Measurements from ENCODE around the gene KDM2A.

Gene KDM2A

GRCh38 chr11:67270256-67271204, 151.5 kb downstream of the KDM2A start:
- ATAC-seq (ENCODE audit: low read depth) (peak; percentile 58), DNase-seq (ENCODE audit: low spot score) (peak; percentile 52)
- Histone ChIP-seq H3K4me3 (ENCODE audit: severe bottlenecking) (no peak overlapping the region), H3K9me3 (ENCODE audit: severe bottlenecking) (no peaks in the 10 kb centered on the region), H3K27me3 (ENCODE audit: insufficient read depth, poor library complexity, severe bottlenecking) (no peaks in the 10 kb centered on the region), H3K4me1 (ENCODE audit: insufficient read depth, poor library complexity, severe bottlenecking) (peaks cover 25% of the 10 kb centered on the region), H3K27ac (ENCODE audit: poor library complexity, severe bottlenecking) (peak overlapping the region; percentile 83), H3K36me3 (ENCODE audit: low read depth) (peaks cover 32% of the 10 kb centered on the region)
- TF ChIP-seq, protein P1, sequence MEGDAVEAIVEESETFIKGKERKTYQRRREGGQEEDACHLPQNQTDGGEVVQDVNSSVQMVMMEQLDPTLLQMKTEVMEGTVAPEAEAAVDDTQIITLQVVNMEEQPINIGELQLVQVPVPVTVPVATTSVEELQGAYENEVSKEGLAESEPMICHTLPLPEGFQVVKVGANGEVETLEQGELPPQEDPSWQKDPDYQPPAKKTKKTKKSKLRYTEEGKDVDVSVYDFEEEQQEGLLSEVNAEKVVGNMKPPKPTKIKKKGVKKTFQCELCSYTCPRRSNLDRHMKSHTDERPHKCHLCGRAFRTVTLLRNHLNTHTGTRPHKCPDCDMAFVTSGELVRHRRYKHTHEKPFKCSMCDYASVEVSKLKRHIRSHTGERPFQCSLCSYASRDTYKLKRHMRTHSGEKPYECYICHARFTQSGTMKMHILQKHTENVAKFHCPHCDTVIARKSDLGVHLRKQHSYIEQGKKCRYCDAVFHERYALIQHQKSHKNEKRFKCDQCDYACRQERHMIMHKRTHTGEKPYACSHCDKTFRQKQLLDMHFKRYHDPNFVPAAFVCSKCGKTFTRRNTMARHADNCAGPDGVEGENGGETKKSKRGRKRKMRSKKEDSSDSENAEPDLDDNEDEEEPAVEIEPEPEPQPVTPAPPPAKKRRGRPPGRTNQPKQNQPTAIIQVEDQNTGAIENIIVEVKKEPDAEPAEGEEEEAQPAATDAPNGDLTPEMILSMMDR (IDR thresholded peaks at IDR 0.05; ENCODE audit: poor library complexity, severe bottlenecking) = no peak

GRCh38 chr11:67271205-67271540, 152.1 kb downstream of the KDM2A start:
- ATAC-seq (ENCODE audit: low read depth) = no peak
- TF ChIP-seq, protein P1 (IDR thresholded peaks at IDR 0.05; ENCODE audit: poor library complexity, severe bottlenecking) = no peak
- H3K4me3 ChIP-seq (ENCODE audit: severe bottlenecking) = no peak overlapping the region
- peaks cover 32% of the 10 kb centered on the region for H3K36me3 ChIP-seq (ENCODE audit: low read depth)
- no peak for DNase-seq (ENCODE audit: low spot score)
- H3K4me1 ChIP-seq (ENCODE audit: insufficient read depth, poor library complexity, severe bottlenecking) = peaks cover 25% of the 10 kb centered on the region
- no peaks in the 10 kb centered on the region for H3K9me3 ChIP-seq (ENCODE audit: severe bottlenecking)
- H3K27ac ChIP-seq (ENCODE audit: poor library complexity, severe bottlenecking) = peak overlapping the region; percentile 83
- H3K27me3 ChIP-seq (ENCODE audit: insufficient read depth, poor library complexity, severe bottlenecking) = no peaks in the 10 kb centered on the region

GRCh38 chr11:67271541-67272284, 152.7 kb downstream of the KDM2A start:
- Histone ChIP-seq H3K27me3 (ENCODE audit: insufficient read depth, poor library complexity, severe bottlenecking) (no peaks in the 10 kb centered on the region), H3K9me3 (ENCODE audit: severe bottlenecking) (no peaks in the 10 kb centered on the region), H3K4me3 (ENCODE audit: severe bottlenecking) (no peak overlapping the region), H3K27ac (ENCODE audit: poor library complexity, severe bottlenecking) (peak overlapping the region; percentile 83), H3K4me1 (ENCODE audit: insufficient read depth, poor library complexity, severe bottlenecking) (peaks cover 27% of the 10 kb centered on the region), H3K36me3 (ENCODE audit: low read depth) (peaks cover 32% of the 10 kb centered on the region)
- ATAC-seq (ENCODE audit: low read depth) = no peak
- TF ChIP-seq, protein P1 (IDR thresholded peaks at IDR 0.05; ENCODE audit: poor library complexity, severe bottlenecking) = no peak
- peak; percentile 54 for DNase-seq (ENCODE audit: low spot score)

DNA sequence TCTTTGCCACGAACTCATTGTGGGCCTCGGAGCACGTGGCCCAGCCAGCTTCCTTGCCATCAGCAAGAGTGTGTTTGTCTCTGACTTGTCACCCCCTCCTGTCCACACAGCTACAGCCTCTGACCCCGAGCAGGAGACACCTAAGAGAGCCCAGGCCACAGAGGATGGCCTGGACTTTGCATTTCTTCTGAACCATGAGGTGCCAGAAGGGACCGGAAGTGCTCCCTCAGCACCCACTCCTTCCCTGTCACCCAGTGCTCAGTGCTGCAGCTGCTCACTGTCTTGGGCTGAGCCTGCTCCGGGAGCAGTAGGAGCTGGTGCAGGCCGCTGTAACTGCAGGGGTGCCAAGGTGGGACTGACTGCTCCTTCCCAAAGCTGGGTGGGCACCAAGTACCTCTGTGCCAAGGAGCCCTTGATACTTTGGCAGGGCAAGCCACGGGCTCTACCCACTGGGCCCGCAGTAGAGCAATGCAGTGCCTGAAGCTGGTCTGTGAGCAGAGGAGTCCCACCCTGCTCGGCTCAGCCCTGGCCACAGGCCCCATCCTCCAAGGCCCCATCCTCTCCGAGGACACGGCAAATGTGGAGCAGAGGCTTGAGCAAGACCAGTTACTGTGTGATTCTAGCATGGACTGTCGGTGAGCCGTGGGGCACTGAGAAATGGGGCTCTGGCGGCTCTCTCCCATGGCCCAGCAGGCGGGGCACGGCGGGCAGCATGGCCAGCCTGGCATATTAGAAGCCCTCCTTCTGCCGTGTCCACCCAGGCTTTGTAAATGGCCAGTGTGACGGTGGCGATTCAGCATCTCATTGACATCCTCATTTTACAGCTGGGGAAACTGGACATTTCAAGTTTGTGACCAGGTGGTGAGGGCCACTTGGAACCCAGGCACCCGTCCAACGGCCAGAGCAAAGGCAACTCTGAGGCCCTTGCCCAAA, 153.5 kb downstream of the KDM2A start:
- TF ChIP-seq, protein P1 (IDR thresholded peaks at IDR 0.05; ENCODE audit: poor library complexity, severe bottlenecking) = no peak
- H3K4me1 ChIP-seq (ENCODE audit: insufficient read depth, poor library complexity, severe bottlenecking) = peaks cover 36% of the 10 kb centered on the region
- no peaks in the 10 kb centered on the region for H3K9me3 ChIP-seq (ENCODE audit: severe bottlenecking)
- H3K27me3 ChIP-seq (ENCODE audit: insufficient read depth, poor library complexity, severe bottlenecking) = no peaks in the 10 kb centered on the region
- no peak overlapping the region for H3K4me3 ChIP-seq (ENCODE audit: severe bottlenecking)
- no peak for ATAC-seq (ENCODE audit: low read depth)
- DNase-seq (ENCODE audit: low spot score) = peak; percentile 58
- H3K36me3 ChIP-seq (ENCODE audit: low read depth) = peaks cover 32% of the 10 kb centered on the region
- H3K27ac ChIP-seq (ENCODE audit: poor library complexity, severe bottlenecking) = peak overlapping the region; percentile 83

All from RWPE2 (cell line).